ENCODE measurements around the gene ZNF367.

GRCh38 chr9:96382839-96383164 lies 35.4 kb downstream of the ZNF367 start:
- TF ChIP-seq POLR2AphosphoS5 (IDR thresholded peaks at IDR 0.05) (no peak), CTCF (IDR thresholded peaks at IDR 0.05) (no peak), POLR2A (IDR thresholded peaks at IDR 0.05) (no peak)
